ENCODE data around the gene RCAN1. TPM values are rescaled to one million over a fixed set of nuclear protein-coding genes. Genes with fewer than 3 reads are reported as not detected.

Gene RCAN1
- polyA plus RNA-seq, 3 donors, result 5.2 to 17.5 (median 15.1) TPM

GRCh38 chr21:34511787-34512455 is 103.0 kb downstream of the RCAN1 start, which contains the start of gene KCNE1:
Gene KCNE1 (minus strand): TSS chr21:34512210. CDS start chr21:34449634, 62,576 bp downstream.
- intact Hi-C loops (cut with micrococcal nuclease), result loop anchor here in 1 of 2 donors (2.0 kb wide), 2 partner anchors 33 to 71 kb away; no protein-coding TSS in a partner anchor
- Mint-ChIP-seq H3K27ac (peak within 1 kb of the TSS; percentile 98 to 99 (median 99)), H3K36me3 (peaks cover 25 to 46% of the 10 kb centered on the region in 2 donors), H3K27me3 (ENCODE audit: low read depth in 3 of 3) (peaks cover 0 to 2% (median 2%) of the 10 kb centered on the region in 3 donors), H3K9me3 (peaks cover 0 to 3% (median 0%) of the 10 kb centered on the region in 7 donors), H3K4me1 (peaks cover 67% of the 10 kb centered on the region), H3K4me3 (peak within 1 kb of the TSS; percentile 78 to 95)
- Histone ChIP-seq H3K4me2 (replicated peaks; ENCODE audit: extremely low read depth, low read length, poor library complexity, severe bottlenecking) (peak within 1 kb of the TSS; percentile 88), H3K27me3 (ENCODE audit: control insufficient read depth in 2 of 2, insufficient read depth in 2 of 2, low read length in 2 of 2) (no peaks in the 10 kb centered on the region), H3K4me3 (replicated peaks in 1 of 3; ENCODE audit: low read depth in 2 of 3, low read length in 3 of 3) (peak within 1 kb of the TSS; percentile 27 to 73 (median 53)), H3K36me3 (replicated peaks in 1 of 2; ENCODE audit: control insufficient read depth in 1 of 2, insufficient read depth in 2 of 2, low read length in 2 of 2) (peaks cover 16 to 20% of the 10 kb centered on the region in 2 donors), H3K27ac (ENCODE audit: low read depth in 1 of 2, low read length in 2 of 2) (peak within 1 kb of the TSS; percentile 96 to 100), H3K79me2 (ENCODE audit: insufficient read depth, low read length) (peaks cover 44% of the 10 kb centered on the region), H2AFZ (ENCODE audit: insufficient read depth, low read depth, low read length, poor library complexity, severe bottlenecking) (peak within 1 kb of the TSS; percentile 9), H3K9me3 (replicated peaks in 1 of 2; ENCODE audit: control insufficient read depth in 1 of 2, insufficient read depth in 1 of 2, low read length in 2 of 2) (no peaks in the 10 kb centered on the region), H4K20me1 (ENCODE audit: insufficient read depth, low read length) (peaks cover 29% of the 10 kb centered on the region), H3K4me1 (ENCODE audit: control insufficient read depth in 1 of 2, insufficient read depth in 2 of 2, low read length in 2 of 2) (peaks cover 57 to 60% of the 10 kb centered on the region in 2 donors), H3K9ac (ENCODE audit: insufficient read depth, low read length, poor library complexity, severe bottlenecking) (peak within 1 kb of the TSS; percentile 74)
- DNase-seq, result peak; percentile 90 to 95 (median 94)
- 36% methylated on average over 9 of the region's 14 CpGs for WGBS (ENCODE audit: insufficient coverage)
- TF ChIP-seq CTCF (IDR thresholded peaks at IDR 0.05), result no peak

- peak in 2 of 3 donors; percentile 38 to 59 for DNase-seq
Observed at GRCh38 chr21:34511181-34511580, 103.7 kb downstream of the RCAN1 start.

More at GRCh38 chr21:34511181-34511580, 103.7 kb downstream of the RCAN1 start:
- WGBS (ENCODE audit: insufficient coverage), result no CpG with 5 or more reads among the region's 5 CpGs
- H3K4me2 ChIP-seq (replicated peaks; ENCODE audit: extremely low read depth, low read length, poor library complexity, severe bottlenecking), result peak overlapping the region; percentile 88
- H3K36me3 Mint-ChIP-seq, result peaks cover 33 to 53% of the 10 kb centered on the region in 2 donors
- peaks cover 36% of the 10 kb centered on the region for H4K20me1 ChIP-seq (ENCODE audit: insufficient read depth, low read length)
- H3K4me3 Mint-ChIP-seq, result peak overlapping the region; percentile 78 to 95
- no peak for TF ChIP-seq CTCF (IDR thresholded peaks at IDR 0.05)
- peaks cover 53% of the 10 kb centered on the region in 2 donors for H3K4me1 ChIP-seq (ENCODE audit: control insufficient read depth in 1 of 2, insufficient read depth in 2 of 2, low read length in 2 of 2)
- peaks cover 0 to 2% (median 2%) of the 10 kb centered on the region in 3 donors for H3K27me3 Mint-ChIP-seq (ENCODE audit: low read depth in 3 of 3)
- H3K9ac ChIP-seq (ENCODE audit: insufficient read depth, low read length, poor library complexity, severe bottlenecking), result peak overlapping the region; percentile 74
- H3K4me3 ChIP-seq (replicated peaks in 1 of 3; ENCODE audit: low read depth in 2 of 3, low read length in 3 of 3), result peak overlapping the region; percentile 27 to 73 (median 53)
- H3K9me3 Mint-ChIP-seq, result peaks cover 0 to 3% (median 0%) of the 10 kb centered on the region in 7 donors
- H3K27ac ChIP-seq (ENCODE audit: low read depth in 1 of 2, low read length in 2 of 2), result peak overlapping the region; percentile 96 to 100
- peaks cover 69% of the 10 kb centered on the region for H3K4me1 Mint-ChIP-seq
- H3K27me3 ChIP-seq (ENCODE audit: control insufficient read depth in 2 of 2, insufficient read depth in 2 of 2, low read length in 2 of 2), result no peaks in the 10 kb centered on the region
- H3K36me3 ChIP-seq (replicated peaks in 1 of 2; ENCODE audit: control insufficient read depth in 1 of 2, insufficient read depth in 2 of 2, low read length in 2 of 2), result peaks cover 23 to 27% of the 10 kb centered on the region in 2 donors
- H3K27ac Mint-ChIP-seq, result peak overlapping the region; percentile 98 to 99 (median 99)
- H3K9me3 ChIP-seq (replicated peaks in 1 of 2; ENCODE audit: control insufficient read depth in 1 of 2, insufficient read depth in 1 of 2, low read length in 2 of 2), result no peaks in the 10 kb centered on the region
- peak overlapping the region; percentile 9 for H2AFZ ChIP-seq (ENCODE audit: insufficient read depth, low read depth, low read length, poor library complexity, severe bottlenecking)
- intact Hi-C loops (cut with micrococcal nuclease), result loop anchor here in 1 of 2 donors (2.0 kb wide), 2 partner anchors 34 to 72 kb away; no protein-coding TSS in a partner anchor
- H3K79me2 ChIP-seq (ENCODE audit: insufficient read depth, low read length), result peaks cover 51% of the 10 kb centered on the region
